ENCODE data around the gene CHTF18.

DNA sequence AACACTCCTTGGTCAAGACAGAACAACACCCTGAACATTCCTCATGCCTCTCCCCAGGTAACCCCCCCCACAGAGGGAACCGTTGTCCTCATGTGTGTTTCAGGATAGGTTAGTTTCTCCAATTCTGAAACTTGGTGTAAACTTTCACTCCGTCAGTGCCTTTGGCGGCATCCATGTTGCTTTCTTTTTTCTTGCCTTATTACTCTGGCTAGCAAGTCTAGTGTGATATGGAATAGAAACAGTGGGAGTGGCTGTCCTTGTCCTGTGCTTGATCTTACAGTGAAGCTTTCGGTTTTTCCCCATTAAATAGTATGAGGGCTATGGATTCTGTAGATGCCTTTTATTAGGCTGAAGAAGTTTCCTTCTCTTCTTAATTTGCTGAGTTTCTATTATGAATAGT lies 47.8 kb downstream of the CHTF18 start:
- TF ChIP-seq, protein P1, sequence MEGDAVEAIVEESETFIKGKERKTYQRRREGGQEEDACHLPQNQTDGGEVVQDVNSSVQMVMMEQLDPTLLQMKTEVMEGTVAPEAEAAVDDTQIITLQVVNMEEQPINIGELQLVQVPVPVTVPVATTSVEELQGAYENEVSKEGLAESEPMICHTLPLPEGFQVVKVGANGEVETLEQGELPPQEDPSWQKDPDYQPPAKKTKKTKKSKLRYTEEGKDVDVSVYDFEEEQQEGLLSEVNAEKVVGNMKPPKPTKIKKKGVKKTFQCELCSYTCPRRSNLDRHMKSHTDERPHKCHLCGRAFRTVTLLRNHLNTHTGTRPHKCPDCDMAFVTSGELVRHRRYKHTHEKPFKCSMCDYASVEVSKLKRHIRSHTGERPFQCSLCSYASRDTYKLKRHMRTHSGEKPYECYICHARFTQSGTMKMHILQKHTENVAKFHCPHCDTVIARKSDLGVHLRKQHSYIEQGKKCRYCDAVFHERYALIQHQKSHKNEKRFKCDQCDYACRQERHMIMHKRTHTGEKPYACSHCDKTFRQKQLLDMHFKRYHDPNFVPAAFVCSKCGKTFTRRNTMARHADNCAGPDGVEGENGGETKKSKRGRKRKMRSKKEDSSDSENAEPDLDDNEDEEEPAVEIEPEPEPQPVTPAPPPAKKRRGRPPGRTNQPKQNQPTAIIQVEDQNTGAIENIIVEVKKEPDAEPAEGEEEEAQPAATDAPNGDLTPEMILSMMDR (optimal IDR thresholded peaks at IDR 0.05 in 1 of 3, IDR thresholded peaks at IDR 0.05 in 1 of 3, conservative IDR thresholded peaks at IDR 0.05 in 1 of 3; ENCODE audit: extremely low read depth in 1 of 3, insufficient read depth in 2 of 3, low read length in 3 of 3) = no peak
- no peak for TF ChIP-seq EZH2 (IDR thresholded peaks at IDR 0.05; ENCODE audit: low read length)

Data from keratinocyte (primary cell).